GM19397 (cell line): ENCODE data around the gene KRTAP5-5.

Experiments used
- ATAC-seq: cut with Tn5 transposase; IDR thresholded peaks from one replicate; pipeline ENCODE4 v1.9.1; 2021; ENCODE audit warnings: mild to moderate bottlenecking, moderate library complexity; ENCODE audit not compliant: unreplicated experiment

Gene KRTAP5-5

DNA sequence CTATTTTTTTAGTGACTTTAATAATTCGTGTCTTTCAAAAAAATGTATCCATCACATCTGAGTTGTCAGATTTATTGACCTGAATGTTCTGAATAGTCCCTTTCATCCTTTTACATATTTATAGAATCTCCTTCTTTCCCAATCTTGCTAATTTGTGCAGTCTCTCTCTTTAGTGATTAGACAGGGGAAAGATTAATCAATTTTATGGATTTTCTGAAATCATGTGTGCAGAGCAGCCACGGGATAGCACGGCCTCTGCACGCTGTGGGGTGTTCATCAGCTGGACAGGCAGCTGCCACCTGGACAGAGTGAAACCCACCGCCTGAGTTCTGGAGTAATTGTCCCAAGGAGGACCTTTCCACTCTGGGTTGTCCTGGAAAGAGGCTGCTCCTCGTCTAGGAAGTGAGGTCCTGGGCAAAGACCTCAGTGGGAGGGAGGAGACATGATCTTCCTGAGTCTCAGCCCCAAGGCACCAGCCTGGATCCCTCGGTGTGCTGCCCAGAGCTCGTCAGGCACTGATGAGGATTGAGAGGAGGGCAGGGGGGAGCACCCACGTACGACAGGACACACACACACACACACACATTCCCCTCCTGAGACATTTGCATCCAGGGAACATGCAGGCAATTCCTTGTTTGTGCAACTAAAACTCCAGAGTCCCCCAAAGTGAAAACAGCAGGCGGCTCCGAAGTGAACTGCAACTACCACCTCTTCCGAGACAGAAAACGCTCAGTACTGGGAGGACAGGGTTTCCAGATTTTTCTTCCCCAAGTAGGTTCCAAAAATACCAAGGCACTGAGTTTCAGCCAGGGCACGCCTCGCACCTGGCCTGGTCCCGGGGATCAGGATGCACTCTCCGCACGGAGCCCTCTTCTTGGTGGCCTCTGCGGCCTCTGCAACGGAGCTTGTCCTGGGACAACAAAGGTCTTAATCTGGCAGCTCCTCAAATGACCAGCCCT, 44.9 kb downstream of the KRTAP5-5 start:
- no peak for ATAC-seq

- ATAC-seq, result no peak
Observed at GRCh38 chr11:1675536-1676228, 46.1 kb downstream of the KRTAP5-5 start.

GRCh38 chr11:1676229-1676740, 46.7 kb downstream of the KRTAP5-5 start:
- no peak for ATAC-seq

DNA sequence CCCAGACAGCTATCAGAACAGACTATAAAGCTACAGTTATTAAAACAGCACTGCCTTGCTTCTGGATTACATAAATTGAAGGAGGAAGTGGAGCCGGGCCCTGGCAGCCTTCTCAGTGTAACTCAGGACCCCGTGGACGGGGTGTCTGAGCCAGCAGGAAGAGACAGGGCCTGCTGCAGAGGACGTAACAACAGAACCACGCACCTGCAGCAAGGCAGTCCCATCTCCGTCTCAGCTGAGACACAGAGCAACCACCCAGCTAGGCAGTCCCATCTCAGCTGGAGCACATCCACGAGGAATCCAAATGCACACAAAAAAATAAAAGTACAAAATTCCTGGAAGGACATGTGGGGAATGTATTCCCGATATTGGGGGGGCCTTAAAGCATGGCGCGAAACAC, 50.3 kb downstream of the KRTAP5-5 start:
- no peak for ATAC-seq
